Hematopoietic multipotent progenitor cell treated with erythropoietin and hydrocortisone succinate and interleukin-3 and kit ligand, for 8 days (in vitro differentiated cells): ENCODE data around the gene SLC25A29.

Experiments
- DNase-seq: peaks from one replicate; pipeline ENCODE4 v3.0.0-alpha.2; 2015

Gene SLC25A29

DNA sequence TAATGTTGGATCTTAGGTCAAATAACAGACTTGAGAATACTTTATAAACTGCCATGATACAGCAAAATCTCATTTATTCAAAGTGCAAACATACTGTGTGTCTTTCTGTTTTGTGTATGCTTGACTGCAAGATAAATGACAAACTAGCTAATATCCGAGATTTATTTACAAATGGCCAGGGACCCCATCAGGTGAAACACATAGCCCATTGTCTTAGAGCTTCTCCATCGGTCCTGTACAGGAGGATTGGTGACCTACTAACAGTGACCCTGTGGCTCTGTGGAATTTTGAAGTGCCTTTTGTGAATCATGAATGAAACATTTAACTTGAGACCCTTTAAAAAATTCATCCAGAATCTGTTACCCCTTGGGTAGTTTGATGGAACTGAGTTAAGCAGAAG, 27.1 kb downstream of the SLC25A29 start:
- DNase-seq, result no peak

- DNase-seq, result peak; percentile 39
These were observed 27.5 kb downstream of the SLC25A29 start for GRCh38 chr14:100278702-100279101.

DNA sequence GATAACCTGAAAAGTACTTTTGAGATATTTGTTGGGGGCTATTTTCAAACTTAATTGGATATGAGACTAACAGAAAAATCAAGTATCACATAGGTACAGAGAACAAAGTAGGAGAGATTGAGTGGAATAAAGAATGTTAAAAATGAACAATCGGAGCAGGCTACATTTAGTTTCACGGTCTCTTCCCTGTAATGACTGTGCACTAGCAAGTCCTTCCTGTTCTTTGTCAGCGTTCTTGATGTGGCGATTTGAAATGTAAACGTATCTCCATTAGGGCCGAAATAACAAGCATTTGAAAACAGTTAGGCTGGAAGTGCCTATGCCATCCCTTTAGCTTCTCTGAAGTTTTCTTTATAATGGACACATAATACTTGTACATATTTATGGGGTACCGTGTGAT, 31.0 kb downstream of the SLC25A29 start:
- DNase-seq, result no peak

- DNase-seq, result no peak
These were observed 32.0 kb downstream of the SLC25A29 start for GRCh38 chr14:100274250-100274649.

DNA sequence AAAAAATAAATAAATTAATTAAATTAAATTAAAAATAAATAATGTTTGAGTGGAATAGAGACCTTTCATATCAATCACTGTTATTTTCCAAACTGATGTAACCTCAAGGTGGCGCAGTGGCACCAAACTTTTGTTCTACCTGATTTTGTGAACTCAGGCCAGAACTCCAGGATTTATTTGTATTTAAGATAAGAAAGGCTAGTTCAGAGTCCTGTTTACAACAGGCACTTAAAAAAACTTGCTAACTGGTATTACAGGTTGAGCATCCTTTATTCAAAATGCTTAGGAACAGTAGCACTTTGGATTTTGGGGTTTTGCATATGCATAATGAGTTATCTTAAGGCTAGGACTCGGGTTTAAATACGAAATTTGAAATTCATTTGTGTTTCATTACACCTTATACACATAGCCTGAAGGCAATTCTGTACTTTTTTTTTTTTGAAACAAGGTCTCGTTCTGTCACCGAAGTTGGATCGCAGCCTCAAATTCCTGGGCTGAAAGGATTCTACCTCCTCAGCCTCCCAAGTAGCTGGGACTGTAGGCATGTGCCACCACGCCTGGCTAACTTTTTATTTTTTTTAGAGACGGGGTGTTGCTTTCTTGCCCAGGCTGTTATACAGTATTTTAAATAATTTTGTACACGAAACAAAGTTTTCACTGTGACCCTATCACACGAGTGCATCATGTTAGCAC, 34.9 kb downstream of the SLC25A29 start:
- DNase-seq, result peak; percentile 58

DNA sequence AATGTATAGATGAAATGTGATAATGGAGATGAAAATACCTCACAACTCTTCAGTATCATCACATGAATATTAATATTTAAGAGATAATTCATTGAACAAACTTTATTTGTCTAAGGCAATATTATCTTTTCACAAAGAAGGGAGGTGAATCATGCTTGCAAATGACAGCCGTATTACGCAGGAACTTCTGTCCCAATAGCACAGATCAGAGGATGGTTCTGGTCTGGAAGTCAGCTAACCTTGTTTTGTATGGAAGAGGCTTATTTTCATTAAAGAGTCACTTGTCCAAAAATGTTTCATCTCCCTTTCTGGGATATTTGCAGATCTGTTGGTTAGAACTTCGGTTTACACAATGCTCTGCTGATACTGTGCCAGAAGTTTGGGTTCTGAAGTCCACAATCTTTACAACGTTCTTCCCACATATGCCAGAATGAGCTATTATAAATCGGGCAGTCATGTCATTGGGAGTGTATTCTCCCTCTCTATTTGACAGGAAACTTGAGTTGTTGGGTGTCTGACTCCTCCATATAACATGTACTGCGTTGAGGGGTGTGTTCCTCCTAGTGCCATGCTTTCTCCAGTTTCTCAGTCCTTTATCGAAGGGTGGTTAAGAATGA, 37.5 kb downstream of the SLC25A29 start:
- no peak for DNase-seq

DNA sequence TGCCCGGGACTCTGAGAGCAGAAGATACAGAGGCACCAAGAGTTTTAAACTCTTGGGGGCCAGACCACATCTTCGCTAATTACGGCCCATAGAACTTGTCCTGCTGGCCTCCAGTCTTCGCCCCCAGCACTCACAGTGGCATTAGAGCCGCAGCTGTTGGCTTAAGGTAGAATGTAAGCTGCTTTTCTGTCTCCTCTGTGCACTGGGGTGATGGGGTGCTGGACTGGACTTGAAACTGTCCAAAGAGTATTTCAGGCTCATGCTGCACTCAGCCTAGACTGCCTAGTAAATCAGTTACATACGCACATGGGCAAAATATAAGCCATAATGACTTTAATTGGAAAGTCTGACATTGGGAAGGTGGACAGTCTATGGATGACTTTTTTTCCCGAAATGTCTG, 38.3 kb downstream of the SLC25A29 start:
- no peak for DNase-seq

DNA sequence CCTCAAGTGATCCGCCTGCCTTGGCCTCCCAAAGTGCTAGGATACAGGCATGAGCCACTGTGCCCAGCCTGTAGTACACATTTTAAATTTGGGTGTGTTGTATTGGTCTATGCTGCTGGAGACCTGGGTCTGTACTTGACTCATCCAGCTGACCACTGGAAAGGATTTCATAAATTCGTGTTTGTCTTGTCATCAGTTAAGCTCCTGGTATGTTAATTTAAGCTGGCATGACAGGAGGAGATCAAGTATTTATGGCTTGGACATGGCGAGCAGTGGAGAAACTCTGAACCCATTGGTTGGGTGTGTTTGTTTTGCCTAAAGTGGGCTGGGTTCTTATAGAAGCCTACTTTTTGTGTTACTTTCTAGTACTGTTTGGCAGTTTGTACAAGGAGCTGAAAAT, 43.1 kb downstream of the SLC25A29 start:
- no peak for DNase-seq

DNA sequence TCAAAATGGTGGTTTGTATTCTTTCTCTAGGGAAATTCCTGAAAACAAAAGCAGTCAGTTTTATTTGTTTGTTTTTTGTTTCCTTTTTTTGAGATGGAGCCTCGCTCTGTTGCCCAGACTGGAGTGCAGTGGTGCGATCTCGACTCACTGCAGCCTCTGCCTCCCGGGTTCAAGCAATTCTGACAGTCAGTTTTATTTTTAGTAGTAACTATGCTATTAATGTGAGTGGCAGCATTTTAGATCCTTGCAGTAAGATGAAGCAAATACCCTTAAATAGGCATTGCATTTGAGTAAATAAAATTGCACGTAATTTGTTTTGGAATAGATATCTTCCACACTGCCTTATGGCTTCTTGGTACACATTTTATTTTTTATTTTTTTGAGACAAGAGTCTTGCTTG, 43.7 kb downstream of the SLC25A29 start:
- DNase-seq, result no peak

DNA sequence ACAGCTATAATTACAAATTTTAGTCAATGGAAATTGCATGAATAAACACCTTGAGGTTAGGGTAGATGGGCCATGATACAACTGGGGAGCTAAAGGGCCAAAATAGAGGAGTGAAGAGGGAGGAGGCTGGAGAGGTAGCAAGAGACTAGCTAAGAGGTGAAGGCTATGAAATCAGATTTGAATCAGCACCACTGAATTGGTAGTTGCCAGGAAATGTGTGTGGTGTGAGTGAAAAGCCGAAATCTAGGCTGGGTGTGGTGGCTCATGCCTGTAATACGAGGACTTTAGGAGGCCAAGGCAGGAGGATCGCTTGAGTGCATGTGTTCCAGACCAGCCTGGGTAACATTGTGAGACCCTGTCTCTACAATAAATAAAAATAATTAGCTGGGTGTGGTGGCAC, 44.6 kb downstream of the SLC25A29 start:
- DNase-seq, result no peak

- DNase-seq, result no peak
These were observed 49.8 kb downstream of the SLC25A29 start for GRCh38 chr14:100256339-100256895.

- DNase-seq, result no peak
These were observed 53.6 kb downstream of the SLC25A29 start for GRCh38 chr14:100252684-100253083.

GRCh38 chr14:100250732-100251465, 55.3 kb downstream of the SLC25A29 start:
- no peak for DNase-seq

DNA sequence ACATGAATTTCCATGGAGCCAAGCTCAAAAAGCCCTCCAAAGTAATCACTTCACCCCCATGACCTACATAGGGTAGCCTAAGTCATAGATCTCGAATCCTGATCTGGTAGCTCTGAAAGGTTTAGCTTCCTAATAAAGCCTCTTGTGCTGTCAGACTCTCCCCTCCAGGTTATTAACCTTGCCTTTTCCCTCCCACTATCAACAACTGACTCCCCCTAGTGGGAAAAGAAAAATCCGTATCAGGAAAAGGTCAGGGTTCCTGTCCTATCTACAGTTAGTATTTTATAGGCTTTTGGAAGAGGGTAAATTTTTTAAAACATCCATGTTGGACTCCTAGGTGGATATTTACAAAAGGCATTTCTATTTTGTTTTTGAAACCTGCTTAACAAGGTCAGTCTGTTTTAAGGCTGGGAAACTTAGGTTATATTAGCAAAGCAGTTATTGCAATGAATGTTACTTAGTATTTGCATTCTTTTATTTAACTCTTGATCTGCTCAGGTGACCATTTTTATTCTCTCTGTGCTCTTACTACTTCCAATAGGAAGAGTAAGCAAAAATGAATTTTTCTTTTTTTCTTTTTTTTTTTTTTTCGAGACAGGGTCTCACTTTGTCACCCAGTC, 59.3 kb downstream of the SLC25A29 start:
- DNase-seq, result peak; percentile 80

DNA sequence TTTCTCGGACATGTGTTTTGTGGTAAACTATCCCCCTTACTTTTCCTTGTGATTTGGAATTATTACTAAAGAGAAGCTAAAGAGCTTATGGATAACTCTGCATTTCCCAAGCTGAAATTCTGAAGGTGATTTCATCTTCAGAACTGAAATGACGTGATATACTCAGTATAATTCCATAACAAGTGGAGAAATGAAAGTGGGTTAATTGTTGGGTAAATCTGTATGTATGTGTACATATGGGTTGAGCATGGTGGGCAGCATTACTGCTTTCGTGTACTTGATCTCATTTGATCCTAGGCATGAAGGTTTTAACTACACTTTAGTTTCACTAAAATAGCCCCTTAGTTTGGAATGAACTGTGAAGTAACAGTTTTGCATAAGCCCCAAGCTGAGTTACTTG, 63.2 kb downstream of the SLC25A29 start:
- DNase-seq, result no peak

GRCh38 chr14:100241279-100241678, 65.0 kb downstream of the SLC25A29 start:
- DNase-seq, result no peak
